ENCODE results near the gene DOCK4.
A peak's percentile ranks its signal among the peaks of the same experiment; 100 is the strongest.

The DOCK4 gene

DNA sequence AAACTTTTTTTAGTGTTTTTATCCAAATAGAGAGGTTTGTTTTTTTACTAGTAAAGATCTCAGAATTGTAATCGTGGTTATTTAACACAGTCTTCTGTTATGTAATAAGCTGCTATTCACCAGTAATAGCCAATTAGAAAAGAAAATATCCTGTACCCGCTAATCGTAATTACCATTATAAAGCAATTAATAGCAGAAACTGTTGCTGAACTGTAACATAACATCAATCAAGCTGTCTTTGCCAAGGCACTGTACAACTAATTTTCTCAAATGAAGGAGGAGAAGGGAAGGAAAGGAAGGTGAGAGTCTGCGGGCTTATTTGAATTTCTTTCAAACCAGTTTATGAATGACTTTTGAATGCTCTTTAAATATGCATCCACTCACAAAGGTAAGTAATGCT lies 9.6 kb upstream of the DOCK4 start:
- DNase-seq (ENCODE audit: low spot score) (no peak), FAIRE-seq (no peak)

DNA sequence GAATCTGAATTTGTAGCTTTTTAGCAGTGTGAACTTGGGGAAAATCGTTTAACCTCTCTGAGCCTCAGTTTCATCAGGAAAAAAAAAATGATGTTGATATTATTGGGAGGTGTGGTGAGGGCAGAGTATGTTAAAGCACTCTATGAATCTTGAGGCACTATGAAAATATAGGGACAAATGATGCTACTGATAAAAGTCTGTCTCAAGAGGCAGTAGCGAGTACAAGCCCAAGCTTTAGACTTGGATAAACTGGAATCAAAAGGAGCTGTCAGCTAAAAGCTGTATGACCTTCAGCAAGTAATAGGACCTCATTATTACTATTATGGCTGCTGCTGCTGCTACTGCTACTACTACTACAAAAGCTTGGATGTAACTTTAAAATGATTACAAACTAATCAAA lies 8.7 kb upstream of the DOCK4 start:
- DNase-seq (ENCODE audit: low spot score), result no peak
- no peak for FAIRE-seq

DNA sequence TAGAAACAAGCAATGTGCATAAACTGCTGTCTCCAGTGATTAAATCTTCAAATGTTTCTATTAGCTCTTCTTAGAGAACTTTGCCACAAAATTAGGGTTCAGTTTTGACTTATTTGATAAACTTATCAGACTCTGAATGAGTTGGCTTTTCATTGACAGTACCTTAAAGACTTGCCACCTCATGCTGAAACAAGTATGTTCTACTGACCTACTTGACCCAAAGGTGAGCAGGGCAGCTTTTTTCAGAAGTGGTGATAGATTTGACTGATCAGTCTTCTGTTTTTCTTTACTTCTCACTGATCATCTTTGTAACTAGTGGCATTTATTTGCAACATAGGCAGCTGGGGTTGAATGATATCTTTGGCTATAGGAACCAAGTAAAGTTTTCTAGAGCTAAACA lies 8.1 kb upstream of the DOCK4 start:
- DNase-seq (ENCODE audit: low spot score) (no peak), FAIRE-seq (no peak)

- FAIRE-seq (no peak), DNase-seq (ENCODE audit: low spot score) (no peak)
Measured at GRCh38 chr7:112213735-112214134, 7.5 kb upstream of the DOCK4 start.

DNA sequence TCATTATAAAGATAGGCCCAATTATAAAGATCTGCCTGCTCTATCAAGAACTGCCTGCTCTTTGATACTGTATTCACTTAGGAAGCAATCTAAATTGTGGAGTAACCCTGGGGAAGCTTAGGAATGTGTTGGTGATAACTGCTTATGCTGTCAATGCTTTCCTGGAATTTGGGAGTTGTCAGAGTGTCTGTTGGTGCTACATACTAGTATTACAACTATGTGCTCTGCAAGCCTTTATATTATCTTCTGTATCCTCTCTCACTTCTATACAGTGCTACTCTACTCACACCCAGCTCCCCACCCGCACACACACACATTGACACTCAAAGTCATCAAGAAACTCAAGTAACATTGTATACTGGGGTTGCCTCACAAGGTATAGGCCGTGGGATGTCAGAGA lies 6.4 kb upstream of the DOCK4 start:
- DNase-seq (ENCODE audit: low spot score) (no peak), FAIRE-seq (no peak)

GRCh38 chr7:112211348-112211907 lies 5.2 kb upstream of the DOCK4 start:
- peak; percentile 70 for DNase-seq (ENCODE audit: low spot score)
- FAIRE-seq, result peak; percentile 87

- DNase-seq (ENCODE audit: low spot score), result no peak
- FAIRE-seq, result no peak
Measured at GRCh38 chr7:112207765-112208164, 1.6 kb upstream of the DOCK4 start.

DNA sequence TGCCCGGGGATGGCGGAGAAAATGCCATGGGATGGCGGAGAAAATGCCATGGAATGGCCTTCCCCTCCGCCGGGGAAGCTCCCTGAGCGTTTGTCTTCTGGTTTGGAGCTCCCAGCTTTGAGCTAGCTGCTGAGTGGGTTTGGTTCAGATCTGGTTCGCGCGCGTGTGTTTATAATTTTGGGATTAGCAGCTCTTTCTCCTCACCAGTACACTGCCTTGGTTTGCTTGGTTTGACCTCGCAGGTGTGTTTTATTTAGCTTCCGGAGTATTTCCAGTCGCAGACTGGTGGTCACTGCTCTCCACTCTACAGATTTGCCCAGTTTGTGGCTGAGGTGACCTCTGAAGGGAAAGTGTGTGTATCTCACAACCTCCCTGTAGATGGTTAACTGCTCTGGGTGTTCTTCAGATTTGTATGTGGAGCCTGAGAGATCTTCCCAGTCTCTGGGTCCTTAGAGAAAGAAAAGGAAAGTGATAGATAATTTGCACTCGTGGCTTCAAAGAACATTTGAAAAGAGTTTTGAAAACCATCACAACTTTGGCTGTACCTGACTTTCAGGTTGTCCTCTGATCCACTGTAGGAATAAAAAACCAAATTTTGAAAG lies 893 bp upstream of the DOCK4 start:
- FAIRE-seq, result peak; percentile 15
- peak; percentile 23 for DNase-seq (ENCODE audit: low spot score)

DNA sequence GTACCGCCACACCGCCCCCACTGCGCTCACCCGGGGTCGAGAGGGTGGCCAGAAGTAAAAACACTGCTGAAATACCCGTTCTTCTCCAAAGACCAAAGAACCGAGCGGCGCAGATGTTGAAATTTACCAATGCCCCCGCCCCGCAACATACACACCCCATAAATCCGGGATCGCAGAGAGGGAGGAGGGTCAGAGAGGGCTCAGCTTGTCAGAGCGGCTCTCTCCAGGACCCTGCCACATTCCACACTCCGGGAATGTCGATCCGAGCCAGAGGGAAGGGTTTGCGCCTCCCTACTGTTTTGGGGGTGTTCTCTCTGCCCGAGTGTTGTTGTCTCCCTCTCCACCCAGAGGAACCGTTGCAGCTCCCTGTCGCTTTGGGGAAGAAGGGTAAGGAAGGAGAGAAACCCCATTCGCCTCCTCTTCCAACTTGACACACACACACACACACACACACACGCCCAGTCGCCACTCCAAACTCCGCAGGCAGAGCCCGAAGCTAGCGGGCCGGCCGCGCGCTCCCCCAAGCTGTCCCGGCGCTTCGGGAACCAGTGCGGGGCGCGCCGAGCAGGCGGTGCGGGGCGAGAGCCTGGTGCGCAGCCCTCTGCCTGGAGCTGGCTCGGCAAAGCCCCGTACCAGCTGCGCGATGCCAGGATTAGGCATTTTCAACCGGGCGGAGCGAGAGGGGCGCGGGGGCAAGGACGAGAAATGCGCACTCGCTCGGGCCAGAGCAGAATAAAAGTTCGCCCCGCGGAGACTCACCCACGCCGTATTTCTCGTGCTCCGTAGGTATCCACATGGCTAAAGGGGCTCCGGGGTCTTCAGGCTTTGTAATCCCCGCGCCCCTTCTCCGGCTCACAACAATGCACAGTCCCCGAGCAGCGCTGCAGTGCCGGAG lies 609 bp downstream of the DOCK4 start:
- no peak for DNase-seq (ENCODE audit: low spot score)
- no peak for FAIRE-seq

- no peak for DNase-seq (ENCODE audit: low spot score)
- no peak for FAIRE-seq
Measured at GRCh38 chr7:112204499-112205342, 1.5 kb downstream of the DOCK4 start.

- DNase-seq (ENCODE audit: low spot score) (no peak), FAIRE-seq (no peak)
Measured at GRCh38 chr7:112203365-112203739, 2.8 kb downstream of the DOCK4 start.

DNA sequence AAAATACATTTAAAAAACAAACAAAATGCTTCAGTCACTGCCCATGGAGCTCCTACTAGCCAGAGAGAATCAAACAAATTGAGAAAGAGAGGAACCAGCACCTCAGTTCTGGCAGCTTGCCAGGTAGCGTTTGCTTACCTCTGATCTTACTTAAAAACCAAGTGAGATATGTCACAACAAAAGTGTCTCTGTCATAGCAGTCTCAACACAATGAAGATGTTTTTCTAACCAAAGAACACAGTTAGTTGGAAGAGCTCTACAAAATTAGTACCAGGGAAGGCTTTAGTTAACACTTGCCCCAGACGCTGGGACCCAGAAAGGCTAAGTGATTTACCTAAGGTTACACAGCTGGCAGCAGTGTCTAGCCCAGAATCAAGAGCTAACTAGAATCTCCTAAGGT lies 3.4 kb downstream of the DOCK4 start:
- no peak for DNase-seq (ENCODE audit: low spot score)

GRCh38 chr7:112201839-112202238 lies 4.4 kb downstream of the DOCK4 start:
- DNase-seq (ENCODE audit: low spot score) (no peak), FAIRE-seq (no peak)

More for the DNA sequence above, 3.4 kb downstream of the DOCK4 start:
- no peak for FAIRE-seq

DNA sequence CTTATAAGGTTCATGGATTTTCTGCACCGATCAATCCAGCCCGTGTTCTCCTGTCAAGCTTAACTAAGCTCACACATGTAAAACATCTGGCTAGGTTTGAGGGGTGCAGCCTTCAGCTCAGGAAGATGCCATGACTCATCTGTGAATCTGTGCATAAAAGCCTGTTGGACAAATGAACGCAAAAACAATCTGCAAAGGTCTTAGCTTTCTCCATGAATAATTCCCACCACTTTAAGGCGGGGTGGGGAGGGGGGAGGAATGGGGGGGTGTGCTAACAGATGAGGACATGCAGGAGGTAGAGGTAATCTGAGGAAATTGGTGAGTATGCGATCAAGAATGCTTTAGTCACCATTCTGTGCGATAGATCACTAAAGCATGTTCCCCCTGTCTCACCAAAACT lies 4.8 kb downstream of the DOCK4 start:
- DNase-seq (ENCODE audit: low spot score) (no peak), FAIRE-seq (no peak)

DNA sequence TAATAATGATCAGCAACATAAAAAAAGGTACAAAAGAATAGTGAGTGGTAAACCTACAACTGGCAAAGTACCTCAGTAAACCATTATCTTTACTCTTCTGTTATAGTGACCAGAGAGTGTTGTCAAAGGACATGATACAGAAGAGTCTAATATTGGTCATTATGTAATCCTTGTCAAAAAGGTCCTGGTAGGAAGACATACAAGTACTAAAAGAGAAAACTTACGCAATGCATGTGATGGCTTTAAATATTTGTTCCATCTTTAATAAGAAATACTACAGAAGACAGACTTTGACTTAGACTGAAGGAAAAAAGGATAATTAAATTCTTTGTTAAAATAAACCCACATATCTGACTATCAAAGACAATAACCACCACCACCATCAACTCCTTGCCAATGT lies 6.5 kb downstream of the DOCK4 start:
- DNase-seq (ENCODE audit: low spot score) (no peak), FAIRE-seq (no peak)

- DNase-seq (ENCODE audit: low spot score) (peak; percentile 46), FAIRE-seq (peak; percentile 36)
Measured at GRCh38 chr7:112199035-112199655, 7.1 kb downstream of the DOCK4 start.

GRCh38 chr7:112197322-112197721 lies 8.9 kb downstream of the DOCK4 start:
- FAIRE-seq, result no peak
- DNase-seq (ENCODE audit: low spot score), result no peak

DNA sequence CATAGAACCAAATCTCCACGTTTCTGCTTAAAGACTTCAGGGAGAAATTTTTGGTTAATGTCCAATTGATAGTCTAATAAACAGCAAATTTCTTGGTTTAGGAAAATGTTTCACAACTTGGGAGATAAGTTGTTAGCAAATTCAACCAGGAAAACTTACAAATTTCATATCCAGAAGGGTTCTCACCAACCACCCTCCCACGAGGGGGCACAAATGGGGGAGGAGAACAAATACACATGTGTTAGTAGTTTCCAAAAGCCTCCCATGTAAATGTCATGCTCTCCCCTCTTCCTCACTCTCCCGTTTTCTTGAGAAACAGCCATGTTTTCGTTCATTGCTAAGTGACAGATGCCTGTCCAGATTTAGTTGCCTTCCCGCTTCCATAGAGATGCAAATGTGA lies 10.5 kb downstream of the DOCK4 start:
- FAIRE-seq (no peak), DNase-seq (ENCODE audit: low spot score) (no peak)

DNA sequence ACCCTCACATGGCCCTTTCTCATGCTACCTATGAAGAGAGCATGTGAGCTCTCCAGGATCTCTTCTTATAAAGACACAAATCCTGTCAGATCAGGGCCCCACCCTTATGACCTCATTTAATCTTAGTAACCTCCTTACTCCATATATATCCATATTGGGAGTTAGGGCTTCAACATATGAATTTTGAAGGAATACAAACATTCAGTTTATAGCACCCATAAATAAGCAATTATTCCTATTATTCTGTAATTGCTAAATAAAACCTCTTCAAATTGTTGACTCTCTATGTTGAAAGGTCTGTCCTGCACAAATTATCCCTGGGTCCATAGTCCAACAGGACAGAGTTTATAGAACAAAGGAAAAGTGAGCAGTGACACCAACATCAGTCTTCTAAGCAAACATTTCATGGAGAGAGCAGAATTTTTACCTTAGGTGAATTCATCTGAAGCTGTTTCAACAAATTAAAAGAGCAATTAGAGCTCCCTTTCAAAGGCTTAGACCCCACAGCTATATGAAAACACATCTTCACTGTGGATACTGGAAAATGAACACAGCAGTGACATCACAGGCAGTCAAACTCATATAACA lies 12.2 kb downstream of the DOCK4 start:
- DNase-seq (ENCODE audit: low spot score), result no peak
- no peak for FAIRE-seq

GRCh38 chr7:112192236-112193154 lies 13.7 kb downstream of the DOCK4 start:
- DNase-seq (ENCODE audit: low spot score) (peak; percentile 47), FAIRE-seq (peak; percentile 52)

Data from RCC 7860 (cell line).